ENCODE data around the gene EWSR1.
"Not testable (repeated sequence)": the region's sequence is repeated elsewhere in the genome, so short reads cannot be mapped to it uniquely, and the experiment has no call there.

EWSR1 gene

DNA sequence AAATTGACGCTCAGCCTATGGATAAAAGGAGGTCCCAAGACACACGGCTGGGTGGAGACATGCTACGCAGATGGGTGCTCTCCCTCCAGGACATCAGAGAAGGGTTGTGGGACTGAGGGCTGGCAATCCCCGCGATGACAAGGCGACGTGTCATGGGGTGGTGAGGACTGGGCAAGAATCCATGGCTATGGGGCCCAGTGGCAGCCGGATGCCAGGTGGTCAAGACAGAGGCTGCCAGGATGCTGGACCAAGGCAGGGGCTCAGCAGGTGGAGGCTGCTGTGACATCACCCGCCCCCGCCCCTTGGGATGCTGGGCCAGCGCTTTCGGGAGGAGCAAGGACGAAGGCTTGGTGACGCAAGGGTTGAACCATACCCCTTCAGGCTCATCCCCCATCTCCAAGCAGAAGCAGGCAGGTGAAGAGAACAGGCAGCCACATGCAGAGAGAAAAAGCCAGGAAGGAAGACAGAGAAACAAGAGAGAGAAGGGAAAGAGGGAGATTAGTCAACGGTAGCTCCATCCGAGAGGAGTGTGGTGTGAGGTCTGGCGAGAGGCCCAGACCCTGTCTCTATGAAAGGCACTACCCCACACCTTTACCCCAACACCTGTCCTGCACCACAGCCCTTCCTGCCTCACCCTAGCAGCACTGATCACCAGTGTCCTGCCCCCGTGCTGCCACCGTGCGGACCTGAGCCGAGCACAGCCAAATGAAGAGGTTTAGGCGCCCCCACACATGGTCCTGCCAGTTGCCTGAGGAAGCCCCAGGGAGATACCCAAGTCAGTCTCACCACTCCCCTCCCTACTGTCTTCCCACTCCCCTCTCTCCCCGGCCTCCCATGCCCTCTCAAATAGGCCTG, 71.5 kb downstream of the EWSR1 start:
- DNase-seq, result no peak

DNA sequence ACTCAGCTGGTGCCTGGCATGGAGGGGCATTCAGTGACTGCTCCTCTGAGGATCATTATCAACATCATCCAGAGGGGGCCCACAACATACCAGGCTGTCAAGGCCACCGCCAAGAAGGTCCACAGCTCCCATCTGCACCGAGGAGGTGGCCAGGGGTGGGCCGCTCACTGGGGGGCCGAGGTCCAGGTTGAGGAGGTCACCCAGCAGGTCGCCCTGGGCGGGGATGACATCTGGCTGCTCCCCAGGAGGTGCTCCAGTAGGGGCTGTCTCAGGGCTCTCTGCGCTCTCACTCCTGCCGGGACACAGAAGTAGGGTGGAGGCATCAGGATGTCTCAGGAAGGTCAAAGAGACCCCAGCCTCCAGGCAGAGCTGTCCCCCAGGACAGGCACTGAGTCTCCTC, 72.5 kb downstream of the EWSR1 start:
- no peak for DNase-seq

DNA sequence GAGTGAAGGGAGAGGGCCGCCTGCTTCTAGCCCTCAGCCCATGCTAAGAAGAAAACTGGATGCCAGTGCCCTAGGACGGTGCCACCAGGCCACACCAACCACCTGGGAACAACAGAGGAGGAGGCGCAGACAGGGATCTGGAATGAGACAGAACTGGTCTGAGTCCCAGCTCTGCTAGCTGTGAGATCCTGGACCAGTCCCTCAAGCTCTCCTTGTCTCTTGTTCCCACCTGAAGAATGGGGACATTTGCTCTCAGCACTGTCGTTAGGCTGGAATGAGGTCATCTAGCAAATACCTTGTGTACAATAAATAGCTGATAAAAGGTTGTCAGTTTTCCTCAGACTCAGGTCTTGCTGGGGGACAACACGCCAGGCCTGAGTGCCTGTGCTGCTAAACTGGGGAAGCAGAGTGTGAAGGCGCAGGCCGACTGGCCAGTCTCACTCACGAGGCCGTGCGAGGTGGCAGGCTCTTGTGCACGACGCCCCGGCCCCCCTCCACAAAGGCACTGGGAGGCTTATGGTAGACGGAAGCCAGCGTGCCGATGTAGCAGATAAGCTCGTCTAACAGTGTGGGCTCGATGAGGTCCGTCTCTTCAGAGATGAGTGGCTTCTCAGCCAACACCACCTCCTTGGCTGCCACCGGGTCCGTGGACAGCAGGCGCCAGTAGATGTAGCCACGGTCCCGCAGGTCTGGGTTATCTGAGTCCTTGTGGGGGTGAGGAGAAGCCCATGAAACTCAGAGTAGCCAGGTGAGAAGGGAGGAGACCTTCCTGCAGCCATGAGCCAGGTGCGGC, 73.2 kb downstream of the EWSR1 start:
- DNase-seq, result no peak

DNA sequence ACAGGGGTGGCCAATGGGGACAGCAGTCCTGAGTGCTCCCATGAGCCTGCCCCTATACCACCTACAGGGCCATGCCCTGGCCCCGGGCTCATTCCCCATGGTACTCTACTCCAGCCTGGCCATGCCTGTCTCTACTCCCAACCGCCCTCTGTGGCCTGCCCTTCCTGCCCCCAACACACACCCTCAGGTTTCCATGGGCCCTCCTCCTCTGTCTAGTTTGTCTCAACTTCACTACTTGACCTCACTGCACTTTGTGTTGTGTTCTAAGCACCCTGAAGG, 73.7 kb downstream of the EWSR1 start:
- DNase-seq, result no peak

DNA sequence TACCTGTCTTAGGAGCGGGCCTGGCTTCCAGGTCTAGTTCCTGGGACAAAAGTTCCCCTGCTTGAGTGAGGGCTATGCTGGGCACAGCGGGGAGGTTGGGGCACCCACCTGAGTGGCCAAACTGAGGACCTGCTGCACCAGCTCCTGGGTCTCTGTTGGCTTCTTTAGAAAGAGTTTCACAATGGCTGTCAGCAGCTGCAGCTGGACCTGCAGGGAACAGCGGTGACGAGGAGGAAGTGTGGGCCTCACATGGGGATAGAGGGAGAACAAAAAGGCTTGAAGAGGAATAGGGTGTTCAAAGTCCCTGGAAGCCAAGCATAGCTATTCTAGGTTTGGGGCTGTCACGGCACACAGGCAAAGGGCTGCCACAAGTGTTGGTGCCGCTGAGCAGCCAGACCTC, 74.1 kb downstream of the EWSR1 start:
- DNase-seq, result no peak

DNA sequence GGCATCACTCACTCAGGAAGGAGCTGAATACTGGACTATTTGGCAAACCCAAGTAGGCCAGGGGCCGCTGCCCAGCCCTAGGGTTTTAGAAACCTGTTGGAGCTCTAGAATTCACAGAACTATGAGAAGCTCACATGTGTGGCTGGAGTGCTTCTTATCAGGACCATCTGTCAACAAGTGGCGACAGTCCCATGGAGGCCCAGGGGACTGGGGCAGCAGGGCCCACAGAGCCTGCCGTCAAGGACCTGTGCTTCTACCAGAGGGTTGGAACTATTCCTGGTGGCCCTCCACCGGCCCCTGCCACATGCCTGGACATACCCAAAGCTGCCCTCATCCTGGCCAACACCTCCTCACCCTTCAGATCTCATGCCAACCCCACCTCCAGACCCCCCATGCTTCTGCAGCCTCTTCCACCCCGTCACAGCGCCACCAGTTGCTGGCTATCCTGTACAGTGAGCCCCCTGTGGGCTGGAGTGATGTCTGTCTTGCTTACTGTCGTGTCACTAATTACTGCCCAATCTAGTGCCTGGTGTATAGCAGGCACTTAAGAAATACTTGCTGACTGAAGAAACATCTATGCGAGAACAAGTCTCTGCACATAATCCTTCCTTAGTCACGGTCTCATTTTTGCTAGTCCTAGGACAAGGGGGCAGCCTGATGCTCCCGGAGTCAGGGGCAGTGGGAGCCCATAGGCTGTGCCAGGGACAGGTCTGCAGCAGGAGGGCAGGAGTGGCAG, 74.7 kb downstream of the EWSR1 start:
- no peak for DNase-seq

DNA sequence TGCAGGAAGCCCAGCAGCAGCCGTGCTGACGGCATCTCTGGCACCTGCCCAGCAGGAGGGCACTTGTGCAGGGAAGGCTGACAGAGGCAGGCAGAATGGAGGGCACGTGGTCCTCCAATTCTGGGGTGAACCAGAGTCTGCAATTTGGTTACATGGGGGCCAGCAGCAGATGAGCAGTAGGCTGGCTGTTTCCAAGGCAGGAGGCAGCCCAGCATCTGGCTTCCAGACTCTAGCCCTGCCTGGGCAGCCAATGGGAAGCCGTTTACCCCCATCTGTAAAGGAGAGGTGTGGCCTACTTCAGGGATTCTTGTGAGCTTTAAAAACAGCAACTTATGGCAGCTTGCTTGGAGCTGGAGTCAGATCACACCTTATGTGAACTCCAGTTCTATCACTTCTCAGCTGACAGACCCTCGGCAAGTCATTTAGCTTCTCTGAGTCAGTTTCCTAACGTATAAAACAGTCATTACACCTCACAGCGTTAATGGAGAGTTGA, 75.3 kb downstream of the EWSR1 start:
- peak; percentile 55 for DNase-seq

DNA sequence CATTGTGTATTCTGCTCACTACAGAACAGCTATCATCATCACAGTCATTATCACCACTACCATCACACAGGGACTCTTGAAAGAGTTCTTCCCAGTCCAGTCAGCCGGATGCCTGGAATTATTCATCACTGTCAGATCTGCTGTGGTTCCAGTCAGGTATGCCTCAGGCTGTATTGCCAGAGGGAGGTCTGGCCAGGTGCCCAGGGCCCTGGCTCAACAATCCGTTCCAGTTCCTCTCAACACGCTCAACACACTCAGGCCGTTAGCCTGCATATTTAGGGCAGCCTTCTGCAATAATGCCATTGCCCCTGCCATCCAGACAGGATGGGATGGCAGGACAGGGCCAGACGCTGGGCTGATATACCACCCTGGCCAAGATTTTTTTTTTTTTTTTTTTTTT, 76.1 kb downstream of the EWSR1 start:
- DNase-seq, result peak; percentile 69

DNA sequence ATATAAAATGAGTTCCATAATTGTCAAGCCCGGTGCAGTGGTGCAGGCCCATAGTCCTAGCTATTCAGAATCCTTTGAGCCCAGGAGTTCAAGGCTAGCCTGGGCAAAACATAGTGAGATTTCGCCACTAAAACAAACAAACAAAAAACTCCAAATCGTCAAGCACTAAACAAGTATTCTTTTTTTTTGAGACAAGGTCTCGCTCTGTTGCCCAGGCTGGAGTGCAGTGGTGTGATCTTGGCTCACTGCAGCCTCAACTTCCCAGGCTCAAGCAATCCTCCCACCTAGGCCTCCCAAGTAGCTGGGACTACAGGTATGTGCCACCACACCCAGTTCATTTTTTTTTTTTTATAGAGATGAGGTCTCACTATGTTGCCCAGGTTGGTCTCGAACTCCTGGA, 76.8 kb downstream of the EWSR1 start:
- DNase-seq, result not testable (repeated sequence)

DNA sequence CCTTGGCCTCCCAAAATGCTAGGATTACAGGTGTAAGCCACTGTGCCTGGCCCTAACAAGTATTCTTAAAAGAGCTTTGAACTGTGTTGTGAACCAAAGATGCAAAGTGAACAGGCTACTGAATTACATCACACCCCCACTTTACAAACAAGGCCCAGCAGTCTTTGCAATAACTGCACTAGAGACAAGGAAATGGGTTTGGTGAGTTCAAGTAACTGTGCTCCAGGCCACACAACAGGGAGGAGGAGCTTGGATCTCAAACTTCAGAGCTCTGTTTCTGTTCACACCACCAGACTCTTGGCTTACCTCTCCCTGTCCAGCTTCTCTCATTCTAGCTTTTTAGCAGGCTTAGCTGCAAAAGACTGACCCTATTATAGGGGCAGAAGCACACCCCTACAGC, 77.9 kb downstream of the EWSR1 start:
- no peak for DNase-seq

DNA sequence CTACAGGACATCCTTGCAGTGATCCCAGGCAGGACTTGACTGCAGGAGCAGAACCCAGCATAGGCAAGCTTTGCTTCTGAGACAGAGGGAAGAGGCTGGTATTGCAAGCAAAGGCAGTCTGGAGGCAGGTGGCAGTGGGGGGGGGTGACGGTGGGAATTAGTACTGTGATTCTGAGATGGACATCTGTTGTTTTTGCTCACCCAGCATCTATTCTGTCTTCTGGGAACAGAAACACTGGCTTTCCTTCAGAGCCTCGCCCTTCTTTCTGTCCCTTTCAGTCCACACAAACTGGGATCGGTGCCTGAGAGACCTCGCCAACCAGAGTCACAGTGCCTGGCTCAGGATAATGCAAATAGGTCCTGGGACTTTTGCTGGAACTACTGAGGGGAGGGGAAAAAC, 78.6 kb downstream of the EWSR1 start:
- DNase-seq, result no peak

DNA sequence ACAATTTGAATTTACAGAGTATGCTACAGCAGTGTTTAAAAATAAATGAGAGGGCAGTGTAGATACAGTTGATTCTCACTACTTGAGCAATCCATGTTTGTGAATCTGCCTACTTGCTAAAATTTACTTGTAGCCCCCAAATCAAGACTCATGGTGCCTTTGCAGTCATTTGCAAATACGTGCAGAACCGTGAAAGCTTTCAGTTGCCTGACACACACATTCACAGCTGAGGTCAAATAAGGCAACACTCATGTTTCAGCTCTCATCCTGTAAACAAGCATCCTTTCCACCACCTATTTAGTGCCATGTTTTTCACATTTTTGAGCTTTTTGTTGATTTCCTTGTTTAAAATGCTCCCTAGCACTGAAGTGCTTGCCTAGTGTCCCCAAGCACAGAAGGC, 80.0 kb downstream of the EWSR1 start:
- no peak for DNase-seq

DNA sequence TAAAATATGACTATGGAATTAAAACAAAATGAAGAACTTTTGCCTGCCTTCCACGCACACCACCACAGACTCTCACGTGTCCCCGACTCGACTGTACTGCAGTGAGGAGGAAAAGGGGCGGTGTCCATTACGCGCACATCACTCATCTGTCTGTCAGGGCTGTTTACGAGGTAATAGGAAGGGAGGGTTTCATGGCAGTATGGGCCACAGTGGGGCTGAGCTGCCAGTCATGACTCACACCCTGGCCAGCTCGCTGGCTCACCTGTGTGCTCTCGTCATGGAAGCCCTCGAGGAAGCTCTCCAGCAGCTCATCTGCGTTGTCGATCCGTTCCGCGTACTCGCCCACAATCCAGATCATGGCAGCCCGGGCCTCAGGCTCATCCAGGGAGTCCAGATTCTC, 80.9 kb downstream of the EWSR1 start:
- no peak for DNase-seq
